HG03575 (cell line): ENCODE data around the gene PFKP.

Experiments used
- ATAC-seq: cut with Tn5 transposase; IDR thresholded peaks from one replicate; pipeline ENCODE4 v1.9.1; 2021; ENCODE audit not compliant: unreplicated experiment, insufficient number of reproducible peaks, low FRiP score; ENCODE audit errors: extremely low read depth

PFKP gene

DNA sequence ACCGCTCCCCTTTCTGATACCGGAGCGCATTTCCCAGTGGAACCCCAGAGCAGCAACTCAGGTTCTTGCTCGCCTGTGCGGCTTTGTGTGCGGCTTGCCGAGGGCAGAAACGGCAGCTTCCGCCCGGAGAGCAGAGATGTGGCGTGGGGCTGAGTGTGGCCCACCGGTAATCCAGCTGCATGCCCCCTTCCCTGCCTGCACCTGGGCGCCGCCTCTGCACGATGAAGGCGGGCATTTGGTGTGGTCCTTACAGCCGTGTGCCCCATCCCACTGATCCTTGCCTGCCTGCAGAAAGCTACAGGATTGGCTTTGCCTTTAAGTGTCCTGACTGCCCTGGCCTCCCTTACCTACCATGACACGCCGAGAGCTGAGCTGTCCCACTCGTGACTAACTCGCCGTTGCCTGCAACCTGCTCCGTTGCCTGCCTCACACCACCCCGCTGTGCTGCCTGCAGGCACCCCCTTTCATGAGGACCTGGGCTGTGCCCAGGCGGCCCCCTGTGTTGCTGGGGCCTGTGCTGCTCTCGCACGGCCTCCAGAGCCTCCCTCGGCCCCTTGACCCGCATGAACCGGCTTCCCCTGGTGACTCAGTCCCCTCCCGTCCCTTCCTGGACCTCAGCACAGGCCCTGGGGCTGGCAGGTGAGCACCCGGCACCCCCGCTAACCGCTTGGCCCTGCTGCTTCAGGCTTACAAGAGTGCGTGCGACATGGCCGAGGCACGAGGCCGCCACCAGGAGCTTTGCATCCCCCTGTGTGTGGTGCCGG lies 57.2 kb downstream of the PFKP start:
- no peak for ATAC-seq

DNA sequence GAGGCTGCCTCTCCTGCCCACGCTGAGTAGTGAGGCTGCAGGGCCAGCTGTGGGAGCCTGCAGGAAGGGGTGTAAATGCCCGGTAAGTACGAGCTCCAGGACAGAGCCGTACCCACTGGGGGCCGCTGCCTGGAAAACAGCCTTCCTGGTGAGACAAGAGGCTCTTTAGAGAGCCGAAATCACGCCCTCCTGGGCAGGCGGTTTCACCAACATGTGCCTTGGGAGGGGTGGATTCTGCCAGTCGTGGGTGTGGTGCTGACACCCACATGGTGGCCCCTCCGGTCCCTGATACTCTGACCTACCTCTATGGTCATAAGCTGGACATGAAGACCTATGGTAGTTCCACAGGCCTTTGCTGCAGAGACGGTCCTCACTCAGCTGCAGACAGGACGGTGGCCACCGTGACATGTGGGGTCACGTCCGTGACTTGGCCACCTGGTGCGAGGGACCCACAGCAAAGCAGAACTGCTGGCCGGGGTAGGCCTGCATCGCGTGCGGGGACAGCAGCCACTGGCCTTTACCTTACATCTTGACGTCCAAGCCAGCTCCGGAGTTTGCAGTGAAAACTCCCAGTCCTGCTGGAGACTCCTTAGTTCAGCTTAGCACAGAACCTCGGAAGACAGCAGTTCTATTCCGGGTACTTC lies 58.3 kb downstream of the PFKP start:
- ATAC-seq: no peak

DNA sequence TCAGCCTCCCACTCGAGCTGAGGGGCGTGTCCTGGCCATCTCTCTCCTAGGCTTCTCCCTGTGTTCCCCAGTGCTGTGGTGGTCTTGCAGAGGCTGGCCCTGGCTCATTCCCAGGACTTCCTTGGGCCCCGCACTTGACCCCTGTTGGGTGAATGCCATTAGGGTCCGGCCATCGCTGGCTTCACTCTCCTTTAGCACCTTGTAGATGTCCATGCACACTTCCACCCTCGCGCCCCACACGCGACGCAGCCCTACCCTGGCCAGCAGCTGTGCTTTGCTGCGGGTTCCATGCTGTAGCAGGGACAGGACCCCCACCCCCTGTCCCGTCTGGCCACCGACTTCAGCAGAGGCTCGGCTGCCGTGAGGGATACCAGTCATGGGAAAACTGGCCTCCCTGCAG lies 58.9 kb downstream of the PFKP start:
- no peak for ATAC-seq

DNA sequence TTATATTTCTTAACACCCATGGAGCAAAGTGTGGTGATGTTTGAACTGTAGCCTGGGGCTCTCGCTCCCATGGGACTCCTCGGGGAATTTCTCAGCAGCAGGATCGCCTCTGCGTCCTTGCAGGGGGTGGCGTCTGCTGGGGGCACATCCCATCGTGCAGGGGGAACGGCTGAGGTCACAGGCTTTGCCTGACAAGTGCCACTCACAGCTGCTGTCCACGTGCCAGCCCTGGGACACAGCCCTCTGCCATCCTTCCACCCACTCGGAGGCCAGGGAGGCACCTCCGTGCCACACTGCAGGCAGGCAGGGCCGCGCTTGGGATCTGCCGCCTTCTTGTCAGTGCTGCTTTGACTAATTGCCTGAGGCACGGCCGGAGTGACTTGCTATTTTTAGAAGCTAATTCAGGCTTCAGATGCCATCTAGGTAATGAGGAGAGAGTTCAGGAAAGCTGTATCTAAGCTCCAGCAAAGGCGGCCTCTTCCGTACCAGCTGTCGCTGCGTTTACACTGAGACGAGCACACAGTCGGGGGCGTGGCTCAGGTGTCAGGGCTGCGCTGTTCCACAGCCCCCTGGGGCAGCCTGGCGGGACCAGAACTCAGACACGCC lies 59.5 kb downstream of the PFKP start:
- ATAC-seq: no peak

GRCh38 chr10:3127921-3128320 lies 60.6 kb downstream of the PFKP start:
- ATAC-seq: no peak

- ATAC-seq: no peak
These were observed 61.2 kb downstream of the PFKP start for GRCh38 chr10:3128379-3129130.

- no peak for ATAC-seq
These were observed 62.4 kb downstream of the PFKP start for GRCh38 chr10:3129581-3130340.

DNA sequence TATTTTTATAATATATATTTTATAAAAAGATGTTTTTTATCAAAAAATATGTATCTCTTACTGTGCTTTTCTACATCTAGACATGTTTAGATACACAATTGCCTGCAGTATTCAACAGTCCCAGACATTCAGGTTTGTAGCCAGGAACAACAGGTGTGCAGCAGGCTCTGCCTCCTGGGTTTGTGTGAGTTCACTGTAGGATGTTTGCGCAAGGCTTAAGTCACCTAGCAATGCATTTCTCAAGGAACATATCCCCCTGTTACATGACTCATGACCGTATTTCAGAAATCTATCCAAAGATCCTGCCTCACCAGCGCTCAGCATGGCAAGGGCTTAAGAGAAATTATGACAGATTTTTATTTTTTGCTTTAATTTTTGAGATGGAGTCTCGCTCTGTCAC lies 63.8 kb downstream of the PFKP start:
- ATAC-seq: no peak

GRCh38 chr10:3132036-3133025 lies 65.0 kb downstream of the PFKP start:
- no peak for ATAC-seq

DNA sequence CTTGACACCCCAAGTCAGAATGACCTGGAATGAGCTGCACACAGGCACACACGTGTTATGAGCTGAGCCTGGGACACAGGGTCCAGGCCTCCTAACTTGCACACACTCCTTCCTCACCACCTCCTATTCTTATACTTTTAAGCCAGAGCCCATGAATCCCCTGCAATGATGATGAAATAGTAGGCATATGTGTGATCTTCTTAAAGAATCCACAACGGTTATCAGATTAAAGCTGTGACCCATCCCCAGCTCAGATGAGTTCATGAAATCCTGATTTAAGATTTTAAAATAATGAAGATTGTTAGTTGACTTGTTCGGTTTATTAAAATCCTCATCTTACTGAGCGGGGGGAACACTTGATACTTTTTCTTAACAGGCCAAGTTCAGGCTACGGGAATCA lies 66.6 kb downstream of the PFKP start:
- no peak for ATAC-seq

- no peak for ATAC-seq
These were observed 67.7 kb downstream of the PFKP start for GRCh38 chr10:3135006-3135405.

GRCh38 chr10:3136336-3136735 lies 69.0 kb downstream of the PFKP start:
- no peak for ATAC-seq

GRCh38 chr10:3136763-3137611 lies 69.6 kb downstream of the PFKP start:
- ATAC-seq: no peak

- no peak for ATAC-seq
These were observed 70.8 kb downstream of the PFKP start for GRCh38 chr10:3137958-3138726.

- no peak for ATAC-seq
These were observed 72.0 kb downstream of the PFKP start for GRCh38 chr10:3139216-3139910.

GRCh38 chr10:3140280-3140679 lies 72.9 kb downstream of the PFKP start:
- no peak for ATAC-seq
